ENCODE data around the gene CPXM2.

The CPXM2 gene

GRCh38 chr10:123852411-123852951 is 39.1 kb downstream of the CPXM2 start:
- Mint-ChIP-seq H3K27ac (no peak overlapping the region), H3K4me3 (no peak overlapping the region), H3K4me1 (peaks cover 4% of the 10 kb centered on the region), H3K9me3 (peaks cover 5% of the 10 kb centered on the region), H3K36me3 (no peaks in the 10 kb centered on the region), H3K27me3 (peaks cover 39% of the 10 kb centered on the region)
- ATAC-seq, result no peak

GRCh38 chr10:123848564-123849457 is 42.8 kb downstream of the CPXM2 start:
- H3K27ac Mint-ChIP-seq, result no peak overlapping the region

GRCh38 chr10:123847686-123848432 is 43.7 kb downstream of the CPXM2 start:
- Mint-ChIP-seq H3K36me3 (no peaks in the 10 kb centered on the region), H3K4me3 (no peak overlapping the region), H3K4me1 (peaks cover 4% of the 10 kb centered on the region), H3K9me3 (peaks cover 13% of the 10 kb centered on the region), H3K27me3 (peaks cover 12% of the 10 kb centered on the region), H3K27ac (no peak overlapping the region)
- ATAC-seq, result no peak

More at GRCh38 chr10:123848564-123849457, 42.8 kb downstream of the CPXM2 start:
- H3K9me3 Mint-ChIP-seq, result peaks cover 13% of the 10 kb centered on the region
- H3K4me3 Mint-ChIP-seq, result no peak overlapping the region
- H3K36me3 Mint-ChIP-seq, result no peaks in the 10 kb centered on the region
- peaks cover 18% of the 10 kb centered on the region for H3K27me3 Mint-ChIP-seq
- ATAC-seq, result no peak
- peaks cover 4% of the 10 kb centered on the region for H3K4me1 Mint-ChIP-seq

GRCh38 chr10:123843835-123844234 is 47.8 kb downstream of the CPXM2 start:
- Mint-ChIP-seq H3K27ac (no peak overlapping the region), H3K36me3 (no peaks in the 10 kb centered on the region), H3K27me3 (peaks cover 18% of the 10 kb centered on the region), H3K4me3 (no peak overlapping the region), H3K4me1 (no peaks in the 10 kb centered on the region), H3K9me3 (peaks cover 8% of the 10 kb centered on the region)
- no peak for ATAC-seq

- no peaks in the 10 kb centered on the region for H3K4me1 Mint-ChIP-seq
- H3K27me3 Mint-ChIP-seq, result peaks cover 18% of the 10 kb centered on the region
- H3K9me3 Mint-ChIP-seq, result peaks cover 9% of the 10 kb centered on the region
- H3K27ac Mint-ChIP-seq, result no peak overlapping the region
- no peak for ATAC-seq
- no peaks in the 10 kb centered on the region for H3K36me3 Mint-ChIP-seq
- H3K4me3 Mint-ChIP-seq, result no peak overlapping the region
Measured at GRCh38 chr10:123842692-123843385, 48.8 kb downstream of the CPXM2 start.

GRCh38 chr10:123841560-123841959 is 50.0 kb downstream of the CPXM2 start:
- Mint-ChIP-seq H3K27me3 (peaks cover 26% of the 10 kb centered on the region), H3K4me1 (no peaks in the 10 kb centered on the region), H3K9me3 (peaks cover 10% of the 10 kb centered on the region), H3K4me3 (no peak overlapping the region), H3K27ac (no peak overlapping the region), H3K36me3 (no peaks in the 10 kb centered on the region)
- no peak for ATAC-seq

GRCh38 chr10:123841115-123841514 is 50.5 kb downstream of the CPXM2 start:
- H3K27ac Mint-ChIP-seq, result no peak overlapping the region

GRCh38 chr10:123840714-123841113 is 50.9 kb downstream of the CPXM2 start:
- H3K36me3 Mint-ChIP-seq, result no peaks in the 10 kb centered on the region
- H3K9me3 Mint-ChIP-seq, result peaks cover 10% of the 10 kb centered on the region
- peaks cover 35% of the 10 kb centered on the region for H3K27me3 Mint-ChIP-seq
- ATAC-seq, result no peak
- H3K27ac Mint-ChIP-seq, result no peak overlapping the region
- no peaks in the 10 kb centered on the region for H3K4me1 Mint-ChIP-seq
- H3K4me3 Mint-ChIP-seq, result no peak overlapping the region

More at GRCh38 chr10:123841115-123841514, 50.5 kb downstream of the CPXM2 start:
- Mint-ChIP-seq H3K27me3 (peaks cover 31% of the 10 kb centered on the region), H3K4me3 (no peak overlapping the region), H3K4me1 (no peaks in the 10 kb centered on the region), H3K9me3 (peaks cover 10% of the 10 kb centered on the region), H3K36me3 (no peaks in the 10 kb centered on the region)
- ATAC-seq, result no peak

GRCh38 chr10:123838596-123839310 is 52.9 kb downstream of the CPXM2 start:
- no peaks in the 10 kb centered on the region for H3K36me3 Mint-ChIP-seq
- H3K4me1 Mint-ChIP-seq, result no peaks in the 10 kb centered on the region
- H3K9me3 Mint-ChIP-seq, result peaks cover 2% of the 10 kb centered on the region
- H3K27me3 Mint-ChIP-seq, result peaks cover 49% of the 10 kb centered on the region
- H3K27ac Mint-ChIP-seq, result no peak overlapping the region
- H3K4me3 Mint-ChIP-seq, result no peak overlapping the region
- ATAC-seq, result no peak

GRCh38 chr10:123837756-123838155 is 53.9 kb downstream of the CPXM2 start:
- Mint-ChIP-seq H3K4me1 (no peaks in the 10 kb centered on the region), H3K27me3 (peaks cover 47% of the 10 kb centered on the region), H3K36me3 (no peaks in the 10 kb centered on the region), H3K4me3 (no peak overlapping the region), H3K27ac (no peak overlapping the region), H3K9me3 (peaks cover 2% of the 10 kb centered on the region)
- ATAC-seq, result no peak

- H3K9me3 Mint-ChIP-seq, result peaks cover 2% of the 10 kb centered on the region
- H3K4me3 Mint-ChIP-seq, result no peak overlapping the region
- no peak for ATAC-seq
- peaks cover 35% of the 10 kb centered on the region for H3K27me3 Mint-ChIP-seq
- no peak overlapping the region for H3K27ac Mint-ChIP-seq
- no peaks in the 10 kb centered on the region for H3K36me3 Mint-ChIP-seq
- H3K4me1 Mint-ChIP-seq, result no peaks in the 10 kb centered on the region
Measured at GRCh38 chr10:123836418-123837145, 55.0 kb downstream of the CPXM2 start.

- peaks cover 39% of the 10 kb centered on the region for H3K27me3 Mint-ChIP-seq
- no peaks in the 10 kb centered on the region for H3K36me3 Mint-ChIP-seq
- no peak overlapping the region for H3K4me3 Mint-ChIP-seq
- H3K4me1 Mint-ChIP-seq, result no peaks in the 10 kb centered on the region
- H3K27ac Mint-ChIP-seq, result no peak overlapping the region
- H3K9me3 Mint-ChIP-seq, result peaks cover 2% of the 10 kb centered on the region
- ATAC-seq, result no peak
Measured at GRCh38 chr10:123835575-123835974, 56.0 kb downstream of the CPXM2 start.

- Mint-ChIP-seq H3K27me3 (peaks cover 56% of the 10 kb centered on the region), H3K27ac (no peak overlapping the region), H3K9me3 (peaks cover 6% of the 10 kb centered on the region), H3K4me3 (no peak overlapping the region), H3K36me3 (no peaks in the 10 kb centered on the region), H3K4me1 (no peaks in the 10 kb centered on the region)
- no peak for ATAC-seq
Measured at GRCh38 chr10:123833170-123833850, 58.3 kb downstream of the CPXM2 start.

All from stimulated activated memory B cell treated with anti-CD40 and anti-IgM and Interleukin-4, amounts not matched to agents 10 μg/mL and 1 μg/mL and 100 μg/mL, for 72 hours (primary cell).